Ureter (tissue), 1 donor: Measurements from ENCODE around the gene BRD1. TPM values are rescaled to one million over a fixed set of nuclear protein-coding genes. Genes with fewer than 3 reads are reported as not detected.
"Not testable (repeated sequence)": the region's sequence is repeated elsewhere in the genome, so short reads cannot be mapped to it uniquely, and the experiment has no call there.

Source experiments
- DNase-seq: peaks from one replicate; pipeline ENCODE4 v3.0.0-alpha.2; 2020; ENCODE audit warnings: low spot score
- total RNA-seq: library from RNA; stranded (reverse); gene quantifications from one replicate; pipeline ENCODE4 v1.2.4, GENCODE V29; 2023
- donor health status: DM: yes; HTN: yes; CAD: no.

The BRD1 gene
- total RNA-seq, 1 donor from 2014 or later, result 41.5 TPM

- no peak for DNase-seq
Observed at GRCh38 chr22:49826603-49827270, 936 bp downstream of the BRD1 start.

GRCh38 chr22:49825944-49826602, 1.6 kb downstream of the BRD1 start:
- DNase-seq, result no peak

- DNase-seq, result no peak
Observed at GRCh38 chr22:49825436-49825835, 2.2 kb downstream of the BRD1 start.

- no peak for DNase-seq
Observed at GRCh38 chr22:49824936-49825335, 2.7 kb downstream of the BRD1 start.

- DNase-seq, result no peak
Observed at GRCh38 chr22:49824185-49824925, 3.3 kb downstream of the BRD1 start.

DNA sequence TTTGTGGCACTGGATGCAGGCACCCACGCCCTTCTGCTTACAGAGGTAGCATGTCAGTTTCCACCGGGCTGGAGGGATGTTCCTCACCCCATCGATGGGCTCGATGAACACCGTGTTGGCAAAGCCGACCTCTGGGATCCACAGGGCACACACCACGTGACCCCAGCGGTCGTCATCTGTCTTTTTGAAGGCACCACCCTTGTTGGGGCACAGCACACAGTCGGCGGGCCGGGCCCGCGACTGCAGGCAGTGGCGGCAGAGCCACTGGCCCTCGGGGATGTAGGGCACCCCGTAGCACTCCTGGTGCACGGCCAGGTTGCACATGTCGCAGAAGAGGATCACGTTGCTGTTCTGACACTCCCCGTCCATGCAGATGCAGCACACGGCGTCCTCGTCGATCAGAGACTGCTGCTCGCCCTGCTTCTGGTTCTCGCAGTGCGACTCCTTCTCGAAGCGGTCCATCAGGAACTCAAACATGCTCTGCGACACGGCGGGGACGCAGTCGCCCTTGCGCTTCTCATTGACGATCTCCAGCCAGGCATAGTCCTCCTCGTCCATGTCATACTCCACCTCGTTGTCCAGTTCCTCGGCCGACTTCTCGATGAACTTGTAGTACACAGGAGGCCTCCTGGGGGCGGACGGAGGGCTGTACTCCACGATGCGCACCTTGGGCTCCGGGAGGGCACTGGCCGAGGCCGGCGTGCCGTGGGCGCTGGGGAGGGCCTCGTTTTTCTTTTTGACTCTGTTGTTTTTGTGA, 4.2 kb downstream of the BRD1 start:
- DNase-seq, result no peak

- DNase-seq, result not testable (repeated sequence)
Observed at GRCh38 chr22:49821741-49822140, 5.9 kb downstream of the BRD1 start.

DNA sequence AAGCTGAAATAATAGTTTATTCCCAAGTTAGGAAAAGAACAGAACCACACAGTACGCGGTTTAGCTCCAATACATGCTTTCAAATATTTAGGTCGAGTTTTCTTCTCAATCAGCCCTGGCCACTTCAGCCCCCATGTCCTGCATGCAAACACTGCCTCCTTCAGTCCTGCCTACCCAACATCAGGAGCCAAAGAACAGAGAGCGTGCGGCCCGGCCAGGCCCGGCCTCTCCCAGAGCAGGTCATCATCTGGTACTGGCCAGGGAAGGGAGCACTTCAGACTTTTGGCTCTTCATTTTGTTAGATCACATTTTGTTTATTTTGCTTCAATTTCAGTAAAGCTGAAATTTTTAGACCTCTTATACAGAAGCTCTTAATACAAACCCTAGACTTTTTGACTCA, 6.7 kb downstream of the BRD1 start:
- DNase-seq, result no peak

- DNase-seq, result no peak
Observed at GRCh38 chr22:49817359-49817758, 10.3 kb downstream of the BRD1 start.

DNA sequence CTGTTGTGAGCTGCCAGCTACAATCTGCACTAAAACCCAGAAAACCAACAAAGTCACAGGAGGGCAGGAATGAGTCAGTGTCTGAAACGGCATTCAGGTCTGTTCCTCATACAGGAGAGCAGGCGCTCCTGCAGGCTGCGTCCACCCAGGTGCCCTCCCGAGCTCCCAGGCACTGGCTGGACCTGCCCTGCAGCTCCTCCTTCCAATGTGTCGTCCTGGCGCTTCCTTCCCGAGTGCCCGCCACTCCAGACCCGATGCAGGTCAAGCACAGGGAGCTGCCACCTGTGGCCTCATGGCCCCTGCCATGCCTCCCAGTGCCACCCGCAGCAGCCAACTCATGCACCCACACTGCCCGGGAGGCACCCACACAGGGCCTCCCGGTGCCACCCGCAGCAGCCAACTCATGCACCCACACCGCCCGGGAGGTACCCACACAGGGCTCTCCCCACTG, 12.0 kb downstream of the BRD1 start:
- no peak for DNase-seq

GRCh38 chr22:49814856-49815255, 12.8 kb downstream of the BRD1 start:
- no peak for DNase-seq

DNA sequence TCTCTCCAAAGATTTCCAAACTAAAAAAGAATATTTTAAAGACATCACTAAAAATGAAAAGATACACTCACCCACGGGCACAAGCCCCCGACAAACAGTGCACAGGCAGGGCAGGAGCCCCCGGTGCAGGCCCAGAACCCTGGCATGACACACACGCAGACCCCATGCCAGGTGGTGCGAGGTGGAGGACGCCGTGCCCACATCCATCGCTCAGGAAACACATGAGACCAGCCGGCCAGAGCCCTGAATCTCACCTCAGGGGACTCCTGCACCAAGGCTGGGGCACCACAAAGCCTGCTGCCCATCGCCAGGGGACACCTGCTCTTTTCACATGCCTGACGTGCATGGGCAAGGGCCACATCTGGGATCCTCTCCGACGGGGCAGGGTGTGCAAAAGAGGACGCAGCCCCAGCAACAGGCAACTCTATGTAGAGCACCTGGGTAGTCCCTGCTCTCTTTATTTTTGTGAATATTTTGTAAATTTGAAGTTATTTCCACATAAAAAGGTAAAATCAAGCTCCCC, 13.4 kb downstream of the BRD1 start:
- no peak for DNase-seq

DNA sequence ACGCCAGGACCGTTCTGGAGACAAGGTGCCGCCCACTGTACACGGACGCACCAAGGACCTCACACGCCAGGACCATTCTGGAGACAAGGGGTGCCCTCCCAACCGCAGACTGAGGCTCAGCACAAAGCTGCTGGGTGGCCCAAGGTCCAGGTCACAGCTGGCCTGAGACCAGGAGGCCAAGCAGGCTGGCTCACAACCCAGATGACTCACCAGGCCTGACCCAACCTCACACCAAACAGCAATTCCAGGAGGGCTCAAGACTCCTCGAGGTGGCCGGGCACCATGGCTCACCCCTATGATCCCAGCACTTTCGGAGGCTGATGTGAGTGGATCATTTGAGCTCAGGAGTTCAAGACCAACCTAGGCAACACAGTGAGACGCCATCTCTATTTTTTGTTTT, 14.8 kb downstream of the BRD1 start:
- DNase-seq, result no peak

- DNase-seq, result no peak
Observed at GRCh38 chr22:49811020-49811791, 16.5 kb downstream of the BRD1 start.

DNA sequence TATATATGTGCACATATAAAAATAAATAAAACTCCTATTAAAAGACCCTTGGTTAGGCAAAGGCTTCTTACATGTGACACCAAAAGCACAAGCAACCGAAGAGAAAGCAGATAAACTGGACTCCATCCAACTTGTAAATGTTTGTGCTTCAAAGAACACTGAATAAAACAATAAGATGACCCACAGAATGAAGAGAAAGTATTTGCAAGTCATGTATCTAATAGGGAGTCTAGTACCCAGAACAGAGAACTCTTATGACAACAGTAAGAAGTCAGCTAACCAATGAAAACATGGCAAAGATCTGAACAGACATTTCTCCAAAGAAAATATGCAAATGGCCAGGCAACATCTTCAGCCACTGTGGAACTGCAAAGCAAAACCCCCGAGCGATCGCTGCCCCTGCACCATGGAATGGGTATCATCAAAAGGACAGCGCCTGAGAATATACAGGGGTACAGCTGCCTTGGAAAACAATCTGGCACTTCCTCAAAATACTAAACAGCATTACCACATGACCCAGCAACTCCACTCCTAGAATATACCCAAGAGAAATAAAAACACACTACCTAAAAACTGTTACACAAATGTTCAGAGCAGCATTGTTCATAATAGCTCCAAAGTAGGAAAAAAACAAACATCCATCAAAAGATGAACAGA, 17.2 kb downstream of the BRD1 start:
- no peak for DNase-seq

DNA sequence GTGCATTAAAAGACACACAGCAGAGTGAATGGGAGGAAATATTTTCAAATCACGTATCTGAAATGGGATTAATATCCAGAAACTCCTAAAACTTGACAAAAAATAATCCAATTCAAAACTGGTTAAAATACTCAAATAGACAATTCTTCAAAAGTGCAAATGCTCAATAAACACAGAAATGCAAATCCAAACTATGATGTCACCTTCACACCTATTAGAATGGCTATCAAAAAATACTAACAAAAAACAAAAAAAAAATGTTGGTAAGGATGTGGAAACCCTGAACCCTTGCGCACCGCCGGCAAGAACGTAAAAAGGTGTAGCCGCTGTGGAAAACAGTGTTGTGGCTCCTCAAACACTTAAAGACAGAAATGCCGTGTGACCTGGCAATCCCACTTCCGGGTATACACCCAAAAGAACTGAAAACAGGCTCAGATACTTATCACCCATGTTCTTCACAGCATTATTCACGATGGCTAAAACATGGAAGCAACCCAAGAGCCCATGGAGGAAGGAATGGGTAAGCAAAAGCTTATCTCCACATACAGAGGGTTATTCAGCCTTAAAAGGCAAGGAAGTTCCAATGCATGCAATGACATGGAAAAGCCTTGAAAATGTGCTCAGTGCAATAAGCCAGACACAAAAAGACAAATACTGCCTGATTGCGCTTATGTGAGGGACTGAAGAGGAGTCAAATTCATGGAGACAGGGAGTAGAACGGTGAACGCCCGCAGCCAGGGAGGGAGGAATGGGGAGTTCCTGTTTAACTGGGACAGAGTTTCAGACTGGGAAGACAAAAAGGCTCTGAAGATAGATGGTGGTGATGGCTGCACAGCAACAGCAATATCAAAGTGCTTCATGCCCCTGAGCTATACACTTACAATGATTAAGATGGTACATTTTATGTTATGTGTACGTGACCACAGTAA, 19.6 kb downstream of the BRD1 start:
- DNase-seq, result no peak

- DNase-seq, result no peak
Observed at GRCh38 chr22:49807129-49807528, 20.5 kb downstream of the BRD1 start.

GRCh38 chr22:49803737-49804375, 23.8 kb downstream of the BRD1 start:
- no peak for DNase-seq

GRCh38 chr22:49803134-49803533, 24.5 kb downstream of the BRD1 start:
- no peak for DNase-seq
